HCT116 (cell line): ENCODE data around the gene VSTM2L. TPM values are rescaled to one million over a fixed set of nuclear protein-coding genes. Genes with fewer than 3 reads are reported as not detected.

Experiments
- ATAC-seq: fragments of 200-7000 bp; cut with Tn5 transposase; 2 replicates; pipeline ENCODE4 v1.9.1; 2020; ENCODE audit warnings: mild to moderate bottlenecking, moderate library complexity
- BruUV-seq: library from RNA; stranded (reverse); fragments of 400-500 nt; replicated peaks from 2 replicates; lab custom pipeline; 2021; lab: Mats Ljungman, UMichigan
- CTCF ChIA-PET: fragments of 300-600 bp; sonication (Branson Sonifier 250); formaldehyde crosslinking; loops from one replicate; lab custom pipeline; 2021; ENCODE audit warnings: antibody characterized with exemption; lab: Charles Lee
- POLR2A ChIA-PET: fragments of 300-600, 350-600 bp; sonication (Branson Sonifier 250); formaldehyde crosslinking; loops from one replicate; lab custom pipeline; 2021; ENCODE audit warnings: antibody characterized with exemption; lab: Charles Lee
- RAD21 ChIA-PET, 2 experiments: fragments of 300-600 bp; sonication (Branson Sonifier 250); formaldehyde crosslinking; loops; one replicate each; lab custom pipeline; 2023; ENCODE audit warnings: low total read pairs in 2 of 2; ENCODE audit not compliant: uncharacterized antibody in 2 of 2, unreplicated experiment in 2 of 2, low non-redundant PET in 1 of 2; lab: Charles Lee
- DNase-seq: peaks from one replicate; pipeline ENCODE4 v3.0.0-alpha.2; 2010; ENCODE audit warnings: low read depth, low spot score
- H2AFZ ChIP-seq: fragments of 200-600 bp; shearing (Covaris generic), sonication (generic); 2 replicates; pipeline ENCODE4 v1.6.1; 2017; ENCODE audit warnings: low read depth, mixed run types, mixed read lengths, antibody characterized with exemption, low read length; ENCODE audit not compliant: poor library complexity, severe bottlenecking
- H3K27ac ChIP-seq: 2 replicates; pipeline ENCODE4 v1.5.1; 2012; ENCODE audit warnings: low read depth, low read length
- H3K27me3 ChIP-seq: fragments of 200-600 bp; sonication (generic); 2 replicates; pipeline ENCODE4 v1.6.1; 2016; ENCODE audit warnings: mixed run types, low read length, mixed read lengths; ENCODE audit not compliant: insufficient read depth
- H3K36me3 ChIP-seq, 2 experiments: fragments of 200-500 bp in 1 of 2; fragments of 200-600 bp in 1 of 2; sonication (Bioruptor generic) in 1 of 2; sonication (generic) in 1 of 2; 2 replicates each; pipeline versions ENCODE4 v1.5.1 to v1.6.1; 2014 to 2016; ENCODE audit warnings: low read length in 2 of 2, inconsistent platforms in 1 of 2, mixed read lengths in 1 of 2, mixed run types in 1 of 2; ENCODE audit not compliant: insufficient read depth in 2 of 2, control insufficient read depth in 1 of 2
- H3K4me1 ChIP-seq, 2 experiments: fragments of 200-600 bp in 1 of 2; sonication (generic) in 1 of 2; 2 replicates each; pipeline versions ENCODE4 v1.5.1 to v1.6.1; 2012 to 2017; ENCODE audit warnings: low read length in 2 of 2, inconsistent platforms in 1 of 2, mild to moderate bottlenecking in 1 of 2, mixed read lengths in 1 of 2, mixed run types in 1 of 2, moderate library complexity in 1 of 2; ENCODE audit not compliant: insufficient read depth in 2 of 2, control insufficient read depth in 1 of 2
- H3K4me2 ChIP-seq: fragments of 200-600 bp; sonication (generic); 2 replicates; pipeline ENCODE4 v1.6.1; 2017; ENCODE audit warnings: mixed run types, low read length, mixed read lengths
- H3K4me3 ChIP-seq, 2 experiments: fragments of 200-600 bp in 1 of 2; sonication (generic) in 1 of 2; replicated peaks in 1 of 2; 2 replicates each; pipeline ENCODE4 v1.5.1; 2011 to 2016; ENCODE audit warnings: low read length in 2 of 2, control low read depth in 1 of 2, low read depth in 1 of 2, mild to moderate bottlenecking in 1 of 2, mixed read lengths in 1 of 2, mixed run types in 1 of 2
- H3K79me2 ChIP-seq: fragments of 200-600 bp; sonication (generic); 2 replicates; pipeline ENCODE4 v1.6.1; 2017; ENCODE audit warnings: mild to moderate bottlenecking, mixed run types, low read length, moderate library complexity, mixed read lengths; ENCODE audit not compliant: insufficient read depth
- H3K9ac ChIP-seq: fragments of 200-600 bp; sonication (generic); 2 replicates; pipeline ENCODE4 v1.6.1; 2016; ENCODE audit warnings: low read length, mixed read lengths
- H3K9me2 ChIP-seq: fragments of 200-600 bp; sonication (generic), shearing (Covaris generic); 2 replicates; pipeline ENCODE4 v1.6.1; 2017; ENCODE audit warnings: mixed run types, mild to moderate bottlenecking, moderate library complexity; ENCODE audit not compliant: insufficient read depth
- H3K9me3 ChIP-seq, 2 experiments: fragments of 200-500 bp in 1 of 2; fragments of 200-600 bp in 1 of 2; sonication (Bioruptor generic) in 1 of 2; sonication (generic) in 1 of 2; 2 replicates each; pipeline ENCODE4 v1.6.1; 2014 to 2017; ENCODE audit warnings: low read length in 2 of 2, mixed read lengths in 2 of 2, inconsistent platforms in 1 of 2, low read depth in 1 of 2, mild to moderate bottlenecking in 1 of 2, mixed run types in 1 of 2, moderate library complexity in 1 of 2; ENCODE audit not compliant: control insufficient read depth in 1 of 2, insufficient read depth in 1 of 2
- H4K20me1 ChIP-seq: fragments of 200-600 bp; sonication (generic), shearing (Covaris generic); 2 replicates; pipeline ENCODE4 v1.6.1; 2017; ENCODE audit warnings: mixed run types, mild to moderate bottlenecking, moderate library complexity; ENCODE audit not compliant: insufficient read depth
- CBX3 ChIP-seq: IDR thresholded peaks from 2 replicates; pipeline ENCODE4 v1.6.1; 2012; ENCODE audit warnings: low read depth
- EGR1 ChIP-seq: IDR thresholded peaks from 2 replicates; pipeline ENCODE4 v1.6.1; 2012; ENCODE audit warnings: low read depth
- EZH2 ChIP-seq: fragments of 200-600 bp; sonication (generic); IDR thresholded peaks from 2 replicates; pipeline ENCODE4 v1.6.1; 2017; ENCODE audit warnings: antibody characterized with exemption, mixed run types
- EZH2phosphoT487 ChIP-seq: fragments of 200-600 bp; IDR thresholded peaks from 2 replicates; pipeline ENCODE4 v1.6.1; 2018; ENCODE audit warnings: antibody characterized with exemption, borderline replicate concordance
- JUND ChIP-seq: IDR thresholded peaks from 2 replicates; pipeline ENCODE4 v1.6.1; 2012
- RAD21 ChIP-seq: IDR thresholded peaks from 2 replicates; pipeline ENCODE4 v1.6.1; 2012; ENCODE audit warnings: low read depth, mild to moderate bottlenecking
- SIN3A ChIP-seq: IDR thresholded peaks from 2 replicates; pipeline ENCODE4 v1.6.1; 2012; ENCODE audit warnings: low read depth
- SP1 ChIP-seq: IDR thresholded peaks from 2 replicates; pipeline ENCODE4 v1.6.1; 2012; ENCODE audit warnings: low read depth
- TCF7L2 ChIP-seq: IDR thresholded peaks from 2 replicates; pipeline ENCODE4 v1.7.0; 2011; ENCODE audit warnings: borderline replicate concordance, inconsistent platforms; ENCODE audit not compliant: insufficient read depth, insufficient read length; ENCODE audit errors: extremely low read depth
- YY1 ChIP-seq: IDR thresholded peaks from 2 replicates; pipeline ENCODE4 v1.6.1; 2011; ENCODE audit warnings: low read length, low read depth, moderate library complexity, mild to moderate bottlenecking; ENCODE audit not compliant: insufficient replicate concordance; ENCODE audit errors: extremely low read depth
- ZFX ChIP-seq: fragments of 450-650 bp; IDR thresholded peaks from 2 replicates; pipeline ENCODE4 v1.6.1; 2017
- ZNF274 ChIP-seq: fragments of 200-500 bp; sonication (Bioruptor generic); IDR thresholded peaks from 2 replicates; pipeline ENCODE4 v1.6.1; 2014; ENCODE audit warnings: mild to moderate bottlenecking, low read depth, low read length, inconsistent platforms
- intact Hi-C: fragments of 100-400 bp; cut with micrococcal nuclease; formaldehyde crosslinking; loops from 2 replicates; pipeline ENCODE4 v1.10.0; 2022
- total RNA-seq: library from RNA; stranded (reverse); gene quantifications from one replicate; pipeline ENCODE4 v1.2.1, GENCODE V29; 2021; ENCODE audit not compliant: unreplicated experiment
- TF ChIP-seq, protein P1 (sequence below): IDR thresholded peaks from 2 replicates; pipeline ENCODE4 v1.6.1; 2012; ENCODE audit warnings: low read depth
- TF ChIP-seq, protein P2 (sequence below): IDR thresholded peaks from 2 replicates; pipeline ENCODE4 v1.6.1; 2012

The VSTM2L gene
- total RNA-seq, 1 experiment from 2014 or later = 0.69 TPM

GRCh38 chr20:37877832-37878772, 24.8 kb upstream of the VSTM2L start:
- Histone ChIP-seq H3K4me1 (no peaks in the 10 kb centered on the region), H3K27me3 (no peaks in the 10 kb centered on the region), H3K4me3 (no peak overlapping the region), H3K9me3 (no peaks in the 10 kb centered on the region), H3K9ac (no peak overlapping the region), H3K36me3 (no peaks in the 10 kb centered on the region), H3K4me2 (no peak overlapping the region), H2AFZ (no peak overlapping the region), H3K79me2 (no peaks in the 10 kb centered on the region), H4K20me1 (no peaks in the 10 kb centered on the region), H3K9me2 (no peaks in the 10 kb centered on the region), H3K27ac (no peak overlapping the region)
- CTCF ChIA-PET = no interaction called here
- intact Hi-C loops = no loop called here
- ATAC-seq (no peak), DNase-seq (no peak)
- RAD21 ChIA-PET = no interaction called here
- no TSS peak for BruUV-seq
- POLR2A ChIA-PET = no interaction called here
- TF ChIP-seq ZFX = no peak
- TF ChIP-seq, protein P1, sequence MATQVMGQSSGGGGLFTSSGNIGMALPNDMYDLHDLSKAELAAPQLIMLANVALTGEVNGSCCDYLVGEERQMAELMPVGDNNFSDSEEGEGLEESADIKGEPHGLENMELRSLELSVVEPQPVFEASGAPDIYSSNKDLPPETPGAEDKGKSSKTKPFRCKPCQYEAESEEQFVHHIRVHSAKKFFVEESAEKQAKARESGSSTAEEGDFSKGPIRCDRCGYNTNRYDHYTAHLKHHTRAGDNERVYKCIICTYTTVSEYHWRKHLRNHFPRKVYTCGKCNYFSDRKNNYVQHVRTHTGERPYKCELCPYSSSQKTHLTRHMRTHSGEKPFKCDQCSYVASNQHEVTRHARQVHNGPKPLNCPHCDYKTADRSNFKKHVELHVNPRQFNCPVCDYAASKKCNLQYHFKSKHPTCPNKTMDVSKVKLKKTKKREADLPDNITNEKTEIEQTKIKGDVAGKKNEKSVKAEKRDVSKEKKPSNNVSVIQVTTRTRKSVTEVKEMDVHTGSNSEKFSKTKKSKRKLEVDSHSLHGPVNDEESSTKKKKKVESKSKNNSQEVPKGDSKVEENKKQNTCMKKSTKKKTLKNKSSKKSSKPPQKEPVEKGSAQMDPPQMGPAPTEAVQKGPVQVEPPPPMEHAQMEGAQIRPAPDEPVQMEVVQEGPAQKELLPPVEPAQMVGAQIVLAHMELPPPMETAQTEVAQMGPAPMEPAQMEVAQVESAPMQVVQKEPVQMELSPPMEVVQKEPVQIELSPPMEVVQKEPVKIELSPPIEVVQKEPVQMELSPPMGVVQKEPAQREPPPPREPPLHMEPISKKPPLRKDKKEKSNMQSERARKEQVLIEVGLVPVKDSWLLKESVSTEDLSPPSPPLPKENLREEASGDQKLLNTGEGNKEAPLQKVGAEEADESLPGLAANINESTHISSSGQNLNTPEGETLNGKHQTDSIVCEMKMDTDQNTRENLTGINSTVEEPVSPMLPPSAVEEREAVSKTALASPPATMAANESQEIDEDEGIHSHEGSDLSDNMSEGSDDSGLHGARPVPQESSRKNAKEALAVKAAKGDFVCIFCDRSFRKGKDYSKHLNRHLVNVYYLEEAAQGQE = no peak
- no peak for TF ChIP-seq EZH2
- TF ChIP-seq EZH2phosphoT487 = no peak
- TF ChIP-seq SP1 = no peak
- no peak for TF ChIP-seq RAD21
- TF ChIP-seq YY1 = no peak
- no peak for TF ChIP-seq CBX3
- no peak for TF ChIP-seq TCF7L2
- no peak for TF ChIP-seq SIN3A
- TF ChIP-seq JUND = no peak
- TF ChIP-seq ZNF274 = no peak
- no peak for TF ChIP-seq EGR1
- TF ChIP-seq, protein P2, sequence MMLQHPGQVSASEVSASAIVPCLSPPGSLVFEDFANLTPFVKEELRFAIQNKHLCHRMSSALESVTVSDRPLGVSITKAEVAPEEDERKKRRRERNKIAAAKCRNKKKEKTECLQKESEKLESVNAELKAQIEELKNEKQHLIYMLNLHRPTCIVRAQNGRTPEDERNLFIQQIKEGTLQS = no peak
- TF ChIP-seq, all 23 proteins: peak for 0
